NCI-H2081 treated with DMSO at 0.1 percent for 48 hours (cell line): ENCODE data around the gene WDR53.
"Not testable (repeated sequence)": the region's sequence is repeated elsewhere in the genome, so short reads cannot be mapped to it uniquely, and the experiment has no call there.

Experiments used
- DNase-seq: peaks from one replicate; lab custom pipeline; 2025; lab: John Stamatoyannopoulos, UW

WDR53 gene

GRCh38 chr3:196568246-196569002 is at the start of gene WDR53, which contains the start of gene FBXO45:
TSS of gene WDR53 (minus strand) at chr3:196568554. CDS start at chr3:196561475, 7,079 bp downstream.
TSS of gene FBXO45 (plus strand) at chr3:196568660. CDS start at chr3:196568985, 325 bp downstream.
- DNase-seq = peak; percentile 88

GRCh38 chr3:196617256-196617655 is 48.9 kb upstream of the WDR53 start:
- no peak for DNase-seq

GRCh38 chr3:196615234-196615633 is 46.9 kb upstream of the WDR53 start:
- DNase-seq = not testable (repeated sequence)

GRCh38 chr3:196611761-196612483 is 43.6 kb upstream of the WDR53 start:
- no peak for DNase-seq

- no peak for DNase-seq
Observed at GRCh38 chr3:196609805-196610515, 41.6 kb upstream of the WDR53 start.

GRCh38 chr3:196609343-196609775 is 41.0 kb upstream of the WDR53 start:
- DNase-seq = peak; percentile 35

- no peak for DNase-seq
Observed at GRCh38 chr3:196608693-196609092, 40.3 kb upstream of the WDR53 start.

- no peak for DNase-seq
Observed at GRCh38 chr3:196604548-196604947, 36.2 kb upstream of the WDR53 start.

GRCh38 chr3:196603683-196604082 is 35.3 kb upstream of the WDR53 start:
- DNase-seq = no peak

GRCh38 chr3:196602673-196603072 is 34.3 kb upstream of the WDR53 start:
- DNase-seq = no peak

- no peak for DNase-seq
Observed at GRCh38 chr3:196600359-196600758, 32.0 kb upstream of the WDR53 start.

GRCh38 chr3:196599734-196600128 is 31.4 kb upstream of the WDR53 start:
- DNase-seq = no peak

- DNase-seq = not testable (repeated sequence)
Observed at GRCh38 chr3:196597971-196598733, 29.8 kb upstream of the WDR53 start.

GRCh38 chr3:196596355-196596754 is 28.0 kb upstream of the WDR53 start:
- DNase-seq = no peak

GRCh38 chr3:196590279-196590678 is 21.9 kb upstream of the WDR53 start:
- no peak for DNase-seq

- no peak for DNase-seq
Observed at GRCh38 chr3:196585044-196585757, 16.8 kb upstream of the WDR53 start.

GRCh38 chr3:196572389-196572788 is 4.0 kb upstream of the WDR53 start:
- no peak for DNase-seq

GRCh38 chr3:196570332-196570731 is 2.0 kb upstream of the WDR53 start:
- DNase-seq = not testable (repeated sequence)

- DNase-seq = no peak
Observed at GRCh38 chr3:196569003-196569516, 706 bp upstream of the WDR53 start.

GRCh38 chr3:196563721-196564225 is 4.6 kb downstream of the WDR53 start:
- no peak for DNase-seq

- no peak for DNase-seq
Observed at GRCh38 chr3:196559826-196560225, 8.5 kb downstream of the WDR53 start.
